ENCODE results near the gene HIVEP3.

Gene HIVEP3

GRCh38 chr1:41726292-41726691 lies 192.4 kb downstream of the HIVEP3 start:
- no peak for DNase-seq

DNA sequence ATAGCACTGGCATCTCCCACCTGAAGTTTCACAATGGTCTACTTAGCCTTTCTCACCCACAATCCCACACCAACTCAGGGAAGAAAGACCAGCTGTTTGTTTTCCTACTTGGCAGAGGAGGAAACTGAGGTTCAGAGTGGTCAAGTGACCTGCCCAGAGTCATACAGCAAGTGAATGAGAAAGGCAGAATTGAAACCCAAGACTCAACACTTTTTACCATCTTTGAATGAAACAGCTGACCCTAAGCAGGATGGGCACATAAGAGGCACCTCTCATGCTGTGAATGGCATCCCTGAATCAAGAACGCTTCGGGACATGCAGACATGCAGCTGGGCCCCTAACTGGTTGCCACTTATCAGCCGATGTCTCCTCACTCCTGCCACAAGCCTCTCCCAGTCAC lies 193.8 kb downstream of the HIVEP3 start:
- DNase-seq = no peak

DNA sequence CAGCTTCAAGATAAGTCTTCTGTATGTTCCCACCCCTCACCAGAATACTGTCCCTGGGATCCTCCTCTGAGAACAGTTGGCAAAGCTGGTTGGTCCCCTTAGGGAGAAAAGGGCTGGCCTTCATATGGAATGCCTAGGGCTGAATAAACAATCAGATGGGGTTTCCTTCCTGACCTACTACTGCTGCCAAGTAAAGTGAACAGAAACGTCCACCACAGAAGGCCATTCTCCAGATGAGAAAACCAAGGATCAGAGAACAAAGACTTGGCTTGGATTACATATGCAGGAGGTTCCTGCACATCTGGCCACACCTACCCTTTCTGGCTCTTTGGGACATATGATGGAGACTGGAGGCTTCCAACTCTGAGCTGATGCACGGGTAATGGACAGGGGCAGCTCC lies 194.5 kb downstream of the HIVEP3 start:
- DNase-seq = peak; percentile 41

DNA sequence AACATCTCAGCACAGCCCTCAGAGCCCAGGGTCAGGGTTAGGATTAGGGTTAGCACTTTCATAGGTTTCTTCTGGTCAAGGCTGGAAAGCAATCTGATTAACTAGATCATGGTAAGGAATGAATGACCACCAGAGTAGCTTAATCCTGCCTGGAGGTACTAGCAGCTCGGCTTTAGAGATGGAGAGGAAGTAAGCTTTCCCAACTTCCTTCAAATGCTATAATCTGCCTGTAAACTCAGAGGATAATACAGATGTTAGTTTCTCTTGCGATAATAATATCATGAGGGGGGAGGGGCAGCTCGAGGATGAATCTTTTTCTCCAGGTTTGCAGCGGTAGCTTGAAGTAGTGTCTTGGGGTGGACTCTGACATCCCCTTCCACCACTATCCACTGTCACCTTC lies 194.9 kb downstream of the HIVEP3 start:
- DNase-seq = no peak

DNA sequence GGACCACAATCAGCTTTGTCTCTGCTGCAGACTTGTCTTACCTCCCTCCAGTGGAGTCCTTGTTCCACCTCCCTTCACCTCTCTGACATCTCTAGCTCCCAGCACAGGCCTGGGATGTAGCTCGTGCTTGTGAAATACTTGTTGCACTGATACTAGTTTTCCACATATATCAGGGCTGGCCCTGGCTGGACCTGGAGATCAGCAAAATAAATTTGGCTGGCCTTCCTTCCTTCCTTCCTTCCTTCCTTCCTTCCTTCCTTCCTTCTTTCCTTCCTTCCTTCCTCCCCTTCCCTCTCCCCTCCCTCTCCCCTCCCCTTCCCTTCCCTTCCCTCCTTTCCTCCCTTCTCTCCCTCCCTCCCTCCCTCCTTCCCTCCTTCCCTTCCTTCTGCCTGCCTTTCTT lies 196.5 kb downstream of the HIVEP3 start:
- DNase-seq = no peak

GRCh38 chr1:41720861-41721410 lies 197.8 kb downstream of the HIVEP3 start:
- DNase-seq = no peak

GRCh38 chr1:41719590-41719989 lies 199.1 kb downstream of the HIVEP3 start:
- DNase-seq = no peak

GRCh38 chr1:41719128-41719527 lies 199.6 kb downstream of the HIVEP3 start:
- no peak for DNase-seq

- no peak for DNase-seq
These were observed 200.2 kb downstream of the HIVEP3 start for GRCh38 chr1:41718497-41718896.

- no peak for DNase-seq
These were observed 202.3 kb downstream of the HIVEP3 start for GRCh38 chr1:41716188-41717130.

GRCh38 chr1:41715441-41716095 lies 203.2 kb downstream of the HIVEP3 start:
- no peak for DNase-seq

DNA sequence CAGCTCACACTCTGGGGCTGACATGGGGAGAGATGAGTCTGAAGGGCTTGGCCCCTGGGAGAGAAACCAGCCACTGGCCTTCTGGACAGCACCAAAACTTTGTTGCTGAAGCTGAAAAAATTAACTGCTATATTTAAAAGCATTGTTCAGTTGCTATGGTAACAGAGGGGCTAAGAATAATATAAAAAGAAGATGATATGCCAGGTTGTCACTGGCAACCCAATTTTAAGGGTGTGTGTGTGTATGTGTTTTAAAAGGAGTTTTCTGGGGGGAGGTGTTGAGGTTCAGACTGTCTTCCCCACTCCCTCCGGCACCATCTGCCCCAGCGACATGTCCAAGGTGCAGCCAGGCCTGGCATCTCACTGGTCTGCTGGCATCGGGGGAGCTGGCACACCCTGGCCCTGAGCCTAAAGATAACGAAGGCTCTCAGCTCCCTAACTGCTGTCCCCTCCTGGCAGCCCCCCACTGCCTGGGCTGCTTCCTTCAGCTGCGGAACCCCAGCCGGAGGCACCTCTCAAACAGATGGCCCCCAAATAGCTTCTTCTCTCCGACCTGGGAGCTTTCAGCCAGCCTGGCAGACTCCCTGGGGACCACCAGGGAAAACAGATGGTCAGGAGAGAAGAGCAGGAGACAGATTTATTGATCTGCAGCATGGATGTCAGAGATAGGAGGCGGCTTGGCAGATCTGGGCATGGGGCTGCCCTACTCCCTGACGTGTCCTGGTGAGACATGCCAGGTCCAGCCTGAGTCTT lies 203.9 kb downstream of the HIVEP3 start:
- DNase-seq = peak; percentile 29

DNA sequence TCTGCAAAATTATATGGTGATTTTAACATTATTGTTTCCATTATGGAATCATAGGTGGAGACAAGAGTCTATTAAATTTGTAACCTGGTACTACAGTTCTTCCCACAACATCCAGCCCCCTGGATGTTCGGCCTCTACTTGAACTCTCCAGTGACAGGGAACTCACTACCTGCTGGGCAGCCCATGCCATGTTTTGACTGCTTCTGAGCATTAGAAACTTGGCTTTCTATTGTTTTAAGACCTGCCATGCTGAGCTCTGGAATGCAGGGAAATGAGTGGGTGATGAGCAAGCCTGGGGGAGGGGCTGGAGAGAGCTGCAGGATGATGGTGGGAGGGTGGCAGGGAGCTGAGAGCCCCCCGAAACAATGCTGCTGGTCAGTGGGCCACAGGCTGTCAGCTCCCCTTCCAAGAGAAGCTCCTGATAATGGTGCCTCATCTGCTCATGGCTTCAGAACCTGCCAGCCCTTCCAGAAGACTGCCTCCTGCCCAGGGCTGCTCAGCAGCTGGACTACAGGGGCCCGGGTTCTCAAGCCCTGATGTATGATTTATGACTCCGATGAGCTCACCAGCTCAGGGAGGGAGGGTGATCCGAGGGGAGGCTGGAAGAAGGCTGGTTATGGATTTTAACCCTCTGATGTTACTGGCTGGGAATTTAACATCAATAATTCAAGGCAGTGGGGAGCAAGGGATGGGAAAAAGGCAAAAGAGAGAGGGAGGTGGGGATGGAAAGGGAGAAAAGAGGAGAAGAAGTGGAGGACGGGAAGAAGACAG lies 205.0 kb downstream of the HIVEP3 start:
- DNase-seq = peak; percentile 97

DNA sequence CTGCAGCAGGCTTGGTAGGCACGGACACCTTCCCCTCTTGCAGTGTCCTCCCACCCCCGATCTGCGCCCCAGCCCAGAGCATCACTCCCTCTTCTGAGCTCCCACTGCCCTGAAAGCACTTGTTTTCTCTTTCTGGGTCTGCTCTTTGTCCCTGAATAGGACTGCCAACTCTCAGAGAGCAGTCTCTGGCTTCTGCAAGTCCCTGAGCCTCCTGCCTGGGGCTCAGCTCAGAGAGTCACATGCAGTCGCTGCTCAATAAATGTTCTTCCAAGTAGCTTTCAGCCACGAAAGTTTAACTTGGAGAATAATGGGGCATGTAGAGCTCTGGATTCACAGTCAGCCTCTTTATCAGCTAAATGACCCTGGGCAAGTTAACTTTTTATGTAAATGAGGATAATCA lies 205.6 kb downstream of the HIVEP3 start:
- no peak for DNase-seq

DNA sequence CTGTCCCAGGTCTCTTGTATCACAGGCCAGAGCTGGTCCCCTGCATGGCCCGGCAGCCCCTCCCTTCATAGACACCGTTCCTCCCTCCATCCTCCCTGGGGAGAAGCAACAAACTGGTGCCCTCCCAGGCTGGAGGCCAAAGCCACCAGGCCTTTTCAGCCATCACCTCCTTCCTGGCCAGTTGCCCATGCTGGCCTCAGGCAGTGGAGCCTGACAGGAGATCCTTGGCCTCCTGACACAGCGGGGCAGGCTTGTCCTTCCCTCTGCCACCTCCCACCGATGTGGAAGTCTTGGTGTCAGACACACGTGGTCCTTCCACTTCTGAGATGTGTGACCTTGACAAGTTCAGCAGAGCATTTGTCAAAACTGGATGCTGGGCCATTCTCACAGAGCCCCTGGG lies 206.0 kb downstream of the HIVEP3 start:
- DNase-seq = peak; percentile 9

DNA sequence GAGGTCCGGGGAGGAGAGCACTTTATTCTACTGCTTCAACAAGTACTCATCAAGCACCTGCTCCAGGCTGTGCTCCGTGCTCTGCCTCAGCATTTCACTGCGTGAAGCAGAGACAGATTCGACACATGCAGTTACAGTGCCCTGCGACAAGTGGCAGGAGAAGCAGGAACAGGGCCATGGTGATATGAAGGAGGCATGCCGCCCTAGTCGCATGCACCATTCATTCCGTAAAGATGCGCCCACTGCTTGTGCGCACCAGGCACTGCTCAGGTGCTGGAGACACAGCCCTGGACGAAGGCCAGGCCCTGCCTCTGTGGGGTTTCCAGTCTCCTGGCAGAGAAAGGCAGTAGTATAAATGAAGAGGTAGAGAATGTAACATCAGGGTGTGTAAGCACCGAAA lies 206.6 kb downstream of the HIVEP3 start:
- DNase-seq = no peak

DNA sequence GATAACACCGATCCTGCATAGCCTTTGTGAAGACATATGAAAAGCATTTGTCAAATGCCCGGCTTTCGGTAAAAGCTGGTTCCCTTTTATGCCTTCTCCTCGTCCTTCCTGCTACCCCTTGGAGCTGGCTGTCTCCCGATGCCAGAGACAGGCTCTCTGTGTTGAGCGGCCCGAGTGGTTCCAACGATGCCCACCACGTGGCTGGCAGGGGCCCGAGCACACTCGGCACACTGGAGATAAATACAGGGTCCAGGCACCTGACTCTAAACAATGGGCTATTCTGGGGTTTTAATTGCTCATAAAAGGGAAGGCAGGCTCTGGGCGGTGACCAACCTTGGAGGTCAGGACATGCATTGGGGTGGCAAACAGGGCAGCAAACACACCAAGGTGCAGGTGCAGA lies 207.1 kb downstream of the HIVEP3 start:
- no peak for DNase-seq

- no peak for DNase-seq
These were observed 207.7 kb downstream of the HIVEP3 start for GRCh38 chr1:41710980-41711379.

GRCh38 chr1:41709873-41710272 lies 208.8 kb downstream of the HIVEP3 start:
- no peak for DNase-seq

DNA sequence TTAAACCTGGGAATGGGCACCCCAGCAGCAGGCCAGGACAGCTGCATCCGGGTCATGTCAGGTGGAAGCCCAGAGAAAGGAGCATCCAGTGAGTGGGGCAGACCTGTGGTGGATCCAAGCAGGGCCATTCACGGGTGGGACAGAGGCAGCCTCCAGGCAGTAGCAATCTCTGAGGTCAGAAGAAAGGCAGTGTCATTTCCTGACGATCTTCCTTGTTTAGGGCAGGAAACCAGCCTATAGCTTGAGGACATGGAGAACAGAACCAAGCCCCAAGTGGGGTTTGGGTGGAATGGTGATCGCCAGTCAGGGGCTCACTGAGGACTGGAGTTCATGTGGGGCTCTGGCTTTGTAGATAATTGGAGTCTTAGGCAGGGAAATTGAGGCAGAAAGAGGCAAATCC lies 209.4 kb downstream of the HIVEP3 start:
- DNase-seq = no peak

GRCh38 chr1:41708332-41708731 lies 210.4 kb downstream of the HIVEP3 start:
- DNase-seq = no peak

- DNase-seq = no peak
These were observed 210.9 kb downstream of the HIVEP3 start for GRCh38 chr1:41707793-41708192.
